Right kidney (tissue), 9 donors: Measurements from ENCODE around the gene PNRC1.
"Not testable (repeated sequence)": the region's sequence is repeated elsewhere in the genome, so short reads cannot be mapped to it uniquely, and the experiment has no call there.

Source experiments
- DNase-seq: peaks from one replicate; pipeline ENCODE4 v3.0.0-alpha.2; 2016
- long read RNA-seq, 8 donors: transcript quantifications; one replicate each; lab custom pipeline, GENCODE V29; 2026

PNRC1 gene
- long read RNA-seq, donor 1, transcript PNRC1-201 (2 exons, 2,065 nt): major isoform, 59 of 104 reads
- long read RNA-seq, donor 1, partial matches to known transcripts: 42 of 104 reads
- long read RNA-seq, donor 1, other reads (novel, unspliced or antisense): 0 of 104 reads
- long read RNA-seq, donor 2, transcript PNRC1-201 (2 exons, 2,065 nt): major isoform, 55 of 82 reads
- long read RNA-seq, donor 2, partial matches to known transcripts: 27 of 82 reads
- long read RNA-seq, donor 2, other reads (novel, unspliced or antisense): 0 of 82 reads
- long read RNA-seq, donor 3, transcript PNRC1-201 (2 exons, 2,065 nt): major isoform, 38 of 49 reads
- long read RNA-seq, donor 3, partial matches to known transcripts: 11 of 49 reads
- long read RNA-seq, donor 3, other reads (novel, unspliced or antisense): 0 of 49 reads
- long read RNA-seq, donor 4, transcript PNRC1-201 (2 exons, 2,065 nt): major isoform, 60 of 61 reads
- long read RNA-seq, donor 4, partial matches to known transcripts: 0 of 61 reads
- long read RNA-seq, donor 4, other reads (novel, unspliced or antisense): 0 of 61 reads
- long read RNA-seq, donor 5, transcript PNRC1-201 (2 exons, 2,065 nt): major isoform, 69 of 116 reads
- long read RNA-seq, donor 5, partial matches to known transcripts: 46 of 116 reads
- long read RNA-seq, donor 5, other reads (novel, unspliced or antisense): 0 of 116 reads
- long read RNA-seq, donor 6, transcript PNRC1-201 (2 exons, 2,065 nt): major isoform, 64 of 100 reads
- long read RNA-seq, donor 6, partial matches to known transcripts: 34 of 100 reads
- long read RNA-seq, donor 6, other reads (novel, unspliced or antisense): 0 of 100 reads
- long read RNA-seq, donor 7, transcript PNRC1-201 (2 exons, 2,065 nt): major isoform, 111 of 112 reads
- long read RNA-seq, donor 7, partial matches to known transcripts: 0 of 112 reads
- long read RNA-seq, donor 7, other reads (novel, unspliced or antisense): 0 of 112 reads
- long read RNA-seq, donor 8, transcript PNRC1-201 (2 exons, 2,065 nt): major isoform, 63 of 110 reads
- long read RNA-seq, donor 8, partial matches to known transcripts: 46 of 110 reads
- long read RNA-seq, donor 8, other reads (novel, unspliced or antisense): 0 of 110 reads

DNA sequence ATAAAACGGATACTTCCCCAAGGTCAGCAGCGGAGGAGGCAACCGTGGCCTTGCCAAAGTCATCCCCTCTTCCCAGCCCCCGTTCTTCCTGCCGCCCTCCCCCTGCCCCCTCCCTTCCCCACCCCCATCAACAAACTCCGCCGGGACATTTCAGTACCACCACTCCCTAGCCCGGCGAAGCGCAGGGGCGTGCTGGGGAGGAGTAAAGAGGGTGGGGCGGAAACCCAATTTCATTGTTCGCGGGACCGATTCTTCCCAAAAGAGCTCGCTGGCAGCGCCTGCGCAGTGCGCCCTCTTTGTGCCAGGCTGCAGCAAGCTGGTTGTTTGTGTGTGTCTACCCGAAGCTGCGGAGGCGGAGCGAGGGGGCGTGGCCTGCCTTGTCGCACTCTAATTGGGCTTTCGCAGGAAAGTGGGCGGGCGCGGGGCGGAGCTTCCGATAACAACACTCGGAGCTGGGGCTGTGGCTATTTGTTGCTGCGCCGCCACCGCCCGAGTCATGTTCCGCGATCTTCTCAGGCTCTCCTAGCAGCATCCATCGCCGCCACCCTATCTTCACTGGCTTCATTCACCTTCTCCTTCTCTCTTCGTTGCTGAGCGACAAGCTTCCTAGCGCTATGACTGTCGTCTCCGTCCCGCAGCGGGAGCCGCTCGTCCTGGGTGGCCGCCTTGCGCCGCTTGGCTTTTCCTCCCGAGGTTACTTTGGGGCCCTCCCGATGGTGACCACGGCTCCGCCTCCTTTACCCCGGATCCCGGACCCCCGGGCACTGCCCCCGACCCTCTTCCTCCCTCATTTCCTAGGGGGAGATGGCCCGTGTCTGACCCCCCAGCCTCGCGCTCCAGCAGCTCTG lies at the start of gene PNRC1:
TSS of gene PNRC1 (plus strand) at position 471 of the 848 bp plus-strand sequence. CDS start at position 615, 144 bp downstream.
- peak; percentile 95 for DNase-seq

DNA sequence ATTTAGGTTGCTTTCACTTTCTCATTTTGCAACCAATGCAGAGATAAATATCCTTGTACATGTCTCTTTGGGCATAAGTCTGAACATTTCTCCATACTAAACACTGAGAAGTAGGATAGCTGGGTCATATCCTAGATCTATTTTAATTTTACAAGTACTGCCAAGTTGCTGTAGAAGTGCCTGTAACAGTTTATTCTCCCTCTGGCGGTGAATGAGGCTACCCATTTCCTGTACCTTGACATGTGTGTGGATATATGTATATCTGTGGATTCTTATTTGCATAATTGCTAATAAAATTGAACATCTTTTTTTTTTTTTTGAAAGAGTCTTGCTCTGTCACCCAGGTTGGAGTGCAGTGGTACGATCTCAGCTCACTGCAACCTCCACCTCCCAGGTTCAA lies 48.0 kb upstream of the PNRC1 start:
- DNase-seq: no peak

DNA sequence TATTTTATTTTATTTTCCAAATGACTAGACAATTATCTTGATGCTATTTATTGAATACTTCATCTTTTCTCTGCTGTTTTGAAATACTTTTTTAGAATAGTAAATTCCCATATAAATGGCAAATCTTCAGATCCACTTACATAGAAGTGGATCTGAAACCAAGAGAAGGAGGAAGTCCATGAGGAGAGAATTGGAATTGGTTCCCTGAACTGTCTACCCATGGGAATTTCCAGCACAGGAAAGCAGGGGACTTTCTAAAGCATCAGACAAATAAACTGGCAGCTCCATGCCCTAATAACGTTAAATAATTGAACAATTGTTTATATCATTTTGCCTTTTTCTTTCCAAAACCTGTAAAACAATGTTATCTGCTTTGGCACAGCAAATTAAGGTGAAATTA lies 47.1 kb upstream of the PNRC1 start:
- no peak for DNase-seq

DNA sequence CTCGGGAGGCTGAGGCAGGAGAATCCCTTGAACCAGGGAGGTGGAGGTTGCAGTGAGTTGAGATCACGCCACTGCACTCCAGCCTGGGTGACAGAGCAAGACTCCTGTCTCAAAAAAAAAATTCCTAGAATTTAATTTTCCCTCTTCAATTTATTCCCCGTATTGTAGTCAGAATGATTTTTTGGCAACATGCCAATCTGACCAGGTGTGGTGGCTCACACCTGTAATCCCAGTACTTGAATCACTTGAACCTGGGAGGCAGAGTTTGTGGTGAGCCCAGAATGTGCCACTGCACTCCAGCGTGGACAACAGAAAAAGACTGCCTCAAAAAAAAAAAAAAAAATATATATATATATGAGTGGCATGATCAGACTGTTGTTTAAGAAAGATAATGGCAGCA lies 46.4 kb upstream of the PNRC1 start:
- DNase-seq: not testable (repeated sequence)

DNA sequence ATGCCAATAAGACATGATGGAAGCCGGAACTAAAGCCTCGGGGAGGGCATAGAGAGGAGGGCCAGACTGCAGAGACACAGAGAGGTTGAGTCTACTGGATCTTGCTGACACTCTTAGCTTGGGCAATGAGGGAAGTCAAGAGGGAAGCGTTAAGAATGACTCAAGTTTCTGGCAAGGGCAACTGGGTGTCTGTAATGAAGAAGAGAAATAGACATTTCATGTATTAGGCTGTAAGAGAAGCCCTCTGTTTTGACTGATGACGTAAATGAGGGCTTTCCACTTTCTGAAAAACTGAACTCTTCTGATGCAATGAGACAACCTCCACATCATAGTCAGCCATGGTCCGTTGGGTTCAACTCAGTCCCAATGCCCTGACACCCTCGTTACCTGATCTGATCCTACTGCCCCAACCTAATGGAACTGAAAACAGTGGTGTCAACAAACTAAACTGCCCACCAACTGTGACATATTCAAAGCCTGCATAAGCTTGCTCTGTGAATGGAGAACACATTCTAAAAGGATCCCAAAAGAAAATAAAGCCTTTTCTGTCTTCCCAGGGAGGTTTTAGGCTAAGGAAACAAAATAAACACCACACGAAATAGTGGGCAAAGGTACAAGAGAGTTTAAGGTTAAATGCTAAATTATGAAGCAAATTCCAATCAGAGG lies 45.8 kb upstream of the PNRC1 start:
- DNase-seq: no peak

DNA sequence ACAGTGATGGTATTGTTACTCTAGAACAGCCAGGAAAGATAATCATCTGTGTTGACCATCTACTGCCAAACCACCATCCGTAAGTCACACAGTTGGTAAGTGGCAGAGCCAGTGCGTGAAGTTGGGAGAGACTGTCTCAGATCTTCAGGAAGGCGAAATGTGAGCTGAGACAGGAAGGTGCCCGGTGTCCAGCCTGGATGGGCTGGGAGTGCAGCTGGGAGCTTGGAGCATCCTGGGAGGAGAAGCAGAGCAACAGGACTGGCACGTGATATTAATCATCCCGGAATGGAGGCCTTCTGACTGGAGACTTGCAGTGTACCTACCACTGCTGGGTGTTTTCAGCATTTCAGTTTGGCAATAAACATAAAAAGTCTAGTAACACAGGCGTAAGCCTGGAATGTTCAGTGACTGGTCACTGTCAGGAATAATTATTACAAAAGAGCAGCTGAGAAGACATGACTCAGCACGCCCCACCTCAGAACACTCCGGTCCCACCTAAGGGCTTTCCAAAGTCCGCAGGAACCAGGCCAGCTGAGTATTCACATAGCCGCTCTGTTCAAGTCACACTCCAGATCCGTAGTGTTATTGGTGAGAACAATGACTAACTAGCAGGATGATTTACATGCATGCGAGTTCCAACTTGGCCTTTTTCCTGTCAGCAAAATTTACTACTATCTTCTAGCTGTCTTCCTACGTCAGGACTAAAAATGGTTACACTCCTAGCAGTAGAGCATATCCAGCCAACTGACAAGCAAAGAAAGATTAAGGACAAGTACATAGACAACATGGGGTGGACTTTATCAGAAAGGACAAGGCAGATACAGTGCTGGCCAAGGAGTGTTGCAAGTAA lies 45.1 kb upstream of the PNRC1 start:
- DNase-seq: peak; percentile 60

DNA sequence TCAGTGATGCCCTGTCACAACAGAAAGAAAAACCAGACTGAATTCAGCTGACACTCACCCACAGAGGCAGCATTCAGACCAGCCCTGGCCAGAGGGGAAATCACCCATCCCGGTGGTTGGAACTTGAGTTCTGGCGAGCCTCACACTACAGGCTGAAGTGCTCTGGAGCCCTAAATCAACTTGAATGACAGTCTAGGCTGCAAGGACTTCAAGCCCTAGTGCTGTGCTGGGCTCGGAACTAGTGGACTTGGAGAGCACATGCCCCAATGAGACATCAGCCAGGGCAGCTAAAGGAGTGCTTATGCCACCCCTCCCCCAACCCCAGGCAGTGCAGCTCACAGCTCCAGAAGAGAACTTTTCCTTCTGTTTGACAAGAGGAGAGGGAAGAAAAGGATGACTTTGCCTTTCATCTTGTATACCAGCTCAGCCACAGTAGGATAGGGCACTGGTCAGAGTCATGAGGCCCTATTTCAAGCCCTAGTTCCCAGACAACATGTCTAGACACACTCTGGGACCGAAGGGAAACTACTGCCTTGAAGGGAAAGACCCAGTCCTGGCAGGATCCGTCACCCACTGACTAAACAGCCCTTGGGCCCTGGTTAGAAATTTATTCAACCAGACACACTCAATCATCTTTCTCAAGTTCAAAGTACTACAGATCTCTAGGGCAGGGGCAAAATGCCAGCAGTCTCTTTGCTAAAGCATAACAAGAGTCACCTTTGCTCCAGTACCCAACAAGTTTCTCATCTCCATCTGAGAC lies 43.2 kb upstream of the PNRC1 start:
- no peak for DNase-seq

DNA sequence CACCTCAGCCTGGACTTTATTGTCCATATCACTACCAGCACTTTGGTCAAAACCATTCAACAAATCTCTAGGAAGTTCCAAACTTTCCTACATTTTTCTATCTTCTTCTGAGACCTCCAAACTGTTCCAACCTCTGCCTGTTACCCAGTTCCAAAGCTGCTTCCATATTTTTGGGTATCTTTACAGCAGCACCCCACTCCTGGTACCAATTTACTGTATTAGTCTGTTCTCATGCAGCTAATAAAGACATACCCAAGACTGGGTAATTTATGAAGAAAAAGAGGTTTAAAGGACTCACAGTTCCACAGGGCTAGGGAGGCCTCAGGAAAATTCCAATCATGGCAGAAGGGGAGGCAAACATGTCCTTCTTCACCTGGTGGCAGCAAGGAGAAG lies 42.7 kb upstream of the PNRC1 start:
- DNase-seq: not testable (repeated sequence)

DNA sequence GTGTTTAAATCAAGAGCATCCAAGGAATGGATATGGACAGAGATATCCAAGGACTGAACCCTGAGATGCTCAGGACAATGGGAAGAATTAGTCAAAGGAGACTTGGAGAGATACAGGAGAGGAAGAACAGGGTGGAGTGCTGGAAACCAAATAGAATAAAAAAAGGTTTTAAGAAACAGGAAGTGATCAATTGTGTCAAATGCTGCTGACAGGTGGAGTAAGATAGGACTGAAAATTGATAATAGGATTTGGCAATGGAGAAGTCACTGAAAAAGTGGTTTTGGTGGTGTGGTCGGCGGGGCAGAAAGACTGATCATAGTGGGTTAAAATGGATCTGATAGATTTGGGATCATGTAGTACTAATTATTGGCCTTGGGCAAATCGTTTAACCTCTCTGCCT lies 37.9 kb upstream of the PNRC1 start:
- no peak for DNase-seq

DNA sequence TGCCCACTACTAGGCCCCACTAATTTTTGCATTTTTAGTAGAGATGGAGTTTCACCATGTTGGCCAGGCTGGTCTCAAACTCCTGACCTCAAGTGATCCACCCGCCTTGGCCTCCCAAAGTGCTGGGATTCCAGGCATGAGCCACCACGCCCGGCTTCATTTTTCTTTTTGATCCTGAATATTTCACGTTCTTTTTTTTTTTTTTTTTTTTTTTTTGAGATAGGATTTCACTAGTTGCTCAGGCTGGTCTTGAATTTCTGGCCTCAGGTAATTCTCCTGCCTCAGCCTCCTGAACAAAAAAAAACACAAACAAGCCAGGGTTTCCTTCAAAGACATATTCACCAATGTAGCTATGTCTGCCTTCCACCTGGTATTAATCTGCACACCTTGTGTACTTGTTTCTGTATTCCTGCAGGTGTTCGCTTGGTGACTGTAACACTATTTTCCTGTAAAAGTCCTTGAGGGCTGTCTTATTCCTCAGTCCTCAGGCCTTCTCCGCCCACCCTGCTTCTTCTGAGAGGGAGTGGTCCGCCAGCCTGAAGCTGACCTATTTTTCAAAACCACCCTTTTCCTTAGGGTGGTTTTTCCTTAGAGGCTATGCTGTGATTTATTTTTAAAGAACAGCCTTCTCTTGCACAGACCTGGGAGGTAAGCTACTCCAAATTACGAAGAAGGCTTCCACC lies 36.1 kb upstream of the PNRC1 start:
- DNase-seq: no peak

DNA sequence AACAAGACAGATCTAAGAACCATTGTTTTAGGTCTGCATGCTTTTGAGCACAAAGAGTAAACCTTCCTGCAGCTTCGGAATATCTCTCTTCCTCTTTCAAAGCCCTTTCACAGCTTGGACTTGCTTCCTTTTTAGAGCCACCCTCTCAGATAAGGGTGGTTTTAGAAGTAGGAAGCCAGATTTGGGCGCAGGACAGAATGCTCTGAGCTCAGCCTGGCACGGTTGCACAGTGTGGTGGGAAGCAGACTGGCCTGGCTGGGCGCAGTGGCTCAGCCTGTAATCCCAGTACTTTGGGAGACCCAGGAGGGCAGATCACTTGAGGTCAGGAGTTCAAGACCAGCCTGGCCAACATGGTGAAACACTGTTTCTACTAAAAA lies 35.6 kb upstream of the PNRC1 start:
- DNase-seq: no peak

DNA sequence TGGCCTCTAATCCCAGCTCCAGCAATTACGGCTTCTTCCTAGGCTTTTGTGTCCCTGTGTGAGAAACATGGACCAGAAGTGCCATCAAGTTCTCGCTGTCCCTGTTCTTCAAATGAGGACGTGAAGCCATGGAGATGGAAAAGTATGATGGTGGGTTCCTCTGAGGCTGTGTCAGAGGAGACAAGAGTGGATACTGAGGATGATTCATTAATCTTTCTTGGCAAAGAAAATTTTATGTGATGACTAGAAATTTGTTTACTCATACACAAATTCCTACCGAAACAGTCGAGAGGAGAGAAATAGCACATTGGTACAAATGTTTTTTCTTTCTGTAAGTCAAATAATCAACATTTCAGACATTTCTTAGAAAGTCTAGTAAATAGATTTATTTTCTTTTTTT lies 35.0 kb upstream of the PNRC1 start:
- DNase-seq: no peak

DNA sequence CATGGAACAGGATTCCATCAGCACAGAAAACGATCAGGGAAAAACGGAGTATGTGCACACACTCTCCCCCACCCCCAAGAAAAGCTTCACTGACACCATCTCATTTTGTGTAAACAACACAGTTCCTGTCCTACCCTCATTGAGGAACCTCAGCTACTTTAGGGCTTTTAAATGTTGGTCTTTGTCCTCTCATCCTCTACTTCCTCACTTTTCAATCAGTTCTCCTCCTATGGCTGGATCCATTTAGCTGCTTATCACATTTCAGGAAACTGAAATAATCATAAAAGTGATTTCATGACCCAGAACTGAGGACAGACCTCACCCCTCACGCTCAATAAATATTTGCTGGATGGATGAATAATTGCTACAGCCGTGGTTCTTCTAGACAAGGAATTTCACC lies 33.1 kb upstream of the PNRC1 start:
- no peak for DNase-seq

DNA sequence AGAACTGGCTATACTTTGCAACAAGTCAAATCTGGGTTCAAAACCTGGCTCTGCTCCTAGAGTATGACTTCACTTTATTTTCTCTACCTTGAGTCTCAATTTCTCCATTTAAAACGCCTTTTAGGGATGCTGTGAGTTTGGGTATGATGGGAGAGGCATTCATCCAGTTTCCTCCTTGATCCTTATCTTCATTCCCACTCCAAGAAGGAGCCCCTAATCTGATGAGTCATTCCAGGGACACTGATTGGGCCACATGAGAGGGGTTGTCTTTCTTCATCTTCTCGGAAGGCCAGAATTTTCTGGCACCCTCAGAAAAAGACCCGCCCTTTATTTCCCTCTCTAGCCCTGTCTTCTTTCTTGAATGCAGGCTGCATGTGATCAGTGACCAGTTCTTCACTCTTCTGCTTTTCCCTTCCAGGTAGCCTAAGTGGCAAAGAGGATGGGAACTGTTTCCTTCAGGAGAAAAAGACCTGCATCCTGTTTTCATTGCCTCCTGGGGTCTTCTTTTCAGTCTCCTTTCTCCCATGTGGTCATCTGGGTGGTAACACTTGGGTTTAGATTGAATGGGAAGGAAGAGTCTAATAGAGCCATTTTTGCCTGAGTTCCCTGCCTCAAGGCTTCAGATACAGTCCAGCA lies 32.1 kb upstream of the PNRC1 start:
- no peak for DNase-seq

DNA sequence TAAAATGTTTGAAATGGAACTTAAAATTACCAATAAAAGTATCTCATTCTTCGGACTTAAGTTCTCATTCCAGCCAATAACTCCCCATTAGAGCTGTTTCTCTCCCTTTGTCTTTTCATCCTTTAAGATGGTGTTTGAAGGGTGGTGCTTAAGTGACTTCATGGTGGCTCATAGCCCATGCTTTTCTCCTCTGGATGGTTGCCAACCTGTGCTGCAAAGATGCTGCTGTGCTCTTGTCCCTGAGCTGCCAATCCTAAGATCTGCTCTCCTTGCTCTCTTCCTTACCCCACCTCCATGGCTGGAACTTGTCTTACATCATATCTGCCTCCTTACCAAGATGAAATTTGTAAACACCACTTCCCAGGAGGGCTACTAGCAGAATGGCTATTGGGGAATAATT lies 31.6 kb upstream of the PNRC1 start:
- DNase-seq: no peak

DNA sequence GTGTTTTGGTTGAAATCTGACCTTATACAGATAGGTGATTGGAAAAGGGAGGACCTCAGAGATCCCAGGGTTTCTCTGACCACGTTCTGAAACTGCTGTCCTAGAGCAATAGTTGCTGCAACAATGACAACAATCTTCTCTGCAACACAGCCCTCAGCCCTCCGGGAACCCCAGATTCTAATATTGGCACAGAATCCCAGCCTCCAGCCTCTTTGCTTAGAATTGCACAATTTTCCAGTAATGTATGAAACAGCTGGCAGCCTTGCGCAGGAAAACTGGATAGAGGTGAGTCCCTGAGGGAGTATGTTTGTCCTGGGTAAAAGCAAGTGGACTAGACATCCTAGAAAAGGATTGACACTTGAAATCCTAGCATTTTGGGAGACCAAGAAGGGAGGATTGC lies 30.4 kb upstream of the PNRC1 start:
- DNase-seq: no peak

DNA sequence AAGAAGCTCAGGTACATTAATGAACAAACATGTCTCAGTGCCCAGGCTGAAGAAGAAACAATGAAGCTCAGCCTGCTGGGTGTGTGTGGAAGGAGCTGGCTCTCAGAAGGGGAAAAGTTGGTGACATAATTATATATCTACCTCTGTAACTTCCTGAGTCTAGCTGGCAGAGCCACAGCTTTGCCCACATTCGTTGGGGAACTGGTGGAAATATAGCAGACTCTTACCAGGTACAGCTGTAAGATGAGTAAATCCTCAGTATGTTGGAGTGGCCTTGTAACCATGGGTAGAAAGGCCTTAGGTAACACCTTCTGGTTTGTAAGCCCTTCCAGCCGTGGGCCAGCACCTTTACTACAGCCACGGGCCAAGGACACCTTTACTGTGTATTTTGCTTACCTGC lies 29.9 kb upstream of the PNRC1 start:
- no peak for DNase-seq

DNA sequence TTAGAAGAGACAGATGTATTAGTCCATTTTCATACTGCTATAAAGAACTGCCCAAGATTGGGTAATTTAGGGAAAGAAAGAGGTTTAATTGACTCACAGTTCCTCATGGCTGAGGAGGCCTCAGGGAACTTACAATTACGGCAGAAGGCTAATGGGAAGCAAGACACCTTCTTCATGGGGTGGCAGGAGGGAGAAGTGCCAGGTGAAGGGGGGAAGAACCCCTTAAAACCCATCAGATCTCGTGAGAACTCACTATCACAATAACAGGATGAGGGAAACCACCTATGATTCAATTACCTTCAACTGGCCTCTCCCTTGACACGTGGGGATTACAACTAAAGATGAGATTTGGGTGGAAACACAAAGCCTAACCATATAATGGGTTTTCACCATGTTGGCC lies 28.9 kb upstream of the PNRC1 start:
- no peak for DNase-seq

DNA sequence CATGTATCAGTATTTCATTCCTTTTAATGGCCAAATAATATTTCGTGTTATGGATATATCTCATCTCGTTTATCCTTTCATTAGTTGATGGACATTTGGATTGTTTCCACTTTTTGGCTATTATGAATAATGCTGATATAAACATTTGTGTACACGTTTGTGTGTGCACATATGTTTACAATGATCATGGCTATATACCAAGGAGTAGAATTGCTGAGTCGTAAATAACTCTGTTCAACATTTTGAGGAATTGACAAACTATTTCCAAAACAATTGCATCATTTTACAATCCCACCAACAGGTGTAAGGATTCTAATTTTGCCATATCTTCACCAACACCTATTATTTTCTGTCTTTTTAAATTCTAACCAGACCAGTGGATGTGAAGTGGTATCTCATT lies 26.3 kb upstream of the PNRC1 start:
- no peak for DNase-seq
